HepG2 (cell line): ENCODE measurements around the gene CD1B.

Experiments used
- RNF219 ChIP-seq: sonication (generic); formaldehyde crosslinking; IDR thresholded peaks from 2 replicates; pipeline ENCODE4 v1.5.0; 2020; ENCODE audit warnings: mild to moderate bottlenecking, missing genetic modification reagents
- SRY ChIP-seq: sonication (generic); formaldehyde crosslinking; IDR thresholded peaks from 2 replicates; pipeline ENCODE4 v1.8.0; 2022; ENCODE audit warnings: mild to moderate bottlenecking, missing genetic modification reagents
- TCF7L2 ChIP-seq: IDR thresholded peaks from 2 replicates; pipeline ENCODE4 v1.6.1; 2011; ENCODE audit warnings: mild to moderate bottlenecking, low read depth, low read length, moderate library complexity

GRCh38 chr1:158324395-158324794 is 6.9 kb downstream of the CD1B start:
- TF ChIP-seq RNF219 (no peak), SRY (CRISPR knock-in tag) (no peak), TCF7L2 (no peak)
